WI38 (cell line): ENCODE results near the gene ZNF717.
"Not testable (repeated sequence)": the region's sequence is repeated elsewhere in the genome, so short reads cannot be mapped to it uniquely, and the experiment has no call there.

ENCODE experiments used
- H3K4me3 ChIP-seq: 2 replicates; pipeline ENCODE4 v1.5.1; 2011; ENCODE audit warnings: low read depth, mild to moderate bottlenecking, control low read depth, low read length
- CTCF ChIP-seq: IDR thresholded peaks from 2 replicates; pipeline ENCODE4 v1.5.1; 2012; ENCODE audit warnings: low read depth, mild to moderate bottlenecking, control low read depth, low read length

Gene ZNF717

GRCh38 chr3:75785081-75785755 is at the start of gene ZNF717:
ZNF717 (minus strand) TSS chr3:75785549; CDS start chr3:75783362, 2,187 bp downstream.
- peak within 1 kb of the TSS; percentile 69 for H3K4me3 ChIP-seq

GRCh38 chr3:75831076-75831475 is 45.7 kb upstream of the ZNF717 start:
- not testable (repeated sequence) for H3K4me3 ChIP-seq

- not testable (repeated sequence) for H3K4me3 ChIP-seq
Measured at GRCh38 chr3:75818019-75818418, 32.7 kb upstream of the ZNF717 start.

- H3K4me3 ChIP-seq = not testable (repeated sequence)
Measured at GRCh38 chr3:75816287-75817180, 31.2 kb upstream of the ZNF717 start.

GRCh38 chr3:75814797-75815196 is 29.4 kb upstream of the ZNF717 start:
- no peak overlapping the region for H3K4me3 ChIP-seq
- TF ChIP-seq CTCF = no peak

- TF ChIP-seq CTCF = no peak
- no peak overlapping the region for H3K4me3 ChIP-seq
Measured at GRCh38 chr3:75782506-75782905, 2.8 kb downstream of the ZNF717 start.

GRCh38 chr3:75781079-75781745 is 4.1 kb downstream of the ZNF717 start:
- TF ChIP-seq CTCF = no peak
- no peak overlapping the region for H3K4me3 ChIP-seq

GRCh38 chr3:75777742-75778141 is 7.6 kb downstream of the ZNF717 start:
- H3K4me3 ChIP-seq = not testable (repeated sequence)

- H3K4me3 ChIP-seq = not testable (repeated sequence)
Measured at GRCh38 chr3:75771631-75772030, 13.7 kb downstream of the ZNF717 start.

GRCh38 chr3:75768303-75769017 is 16.9 kb downstream of the ZNF717 start:
- no peak overlapping the region for H3K4me3 ChIP-seq
- TF ChIP-seq CTCF = no peak
